ENCODE data around the gene CCDC178. TPM values are rescaled to one million over a fixed set of nuclear protein-coding genes. Genes with fewer than 3 reads are reported as not detected.

CCDC178 gene
- polyA plus RNA-seq, 1 donor from 2014 or later = not detected

- Histone ChIP-seq H3F3A (ENCODE audit: insufficient read depth, low read length, poor library complexity, severe bottlenecking) (no peaks in the 10 kb centered on the region), H3K36me3 (ENCODE audit: insufficient read depth, low read length) (no peaks in the 10 kb centered on the region), H3K79me2 (replicated peaks; ENCODE audit: insufficient read depth, low read length) (no peaks in the 10 kb centered on the region), H3K9me3 (ENCODE audit: low read length) (no peaks in the 10 kb centered on the region), H3K9me2 (ENCODE audit: insufficient read depth, low read length) (no peaks in the 10 kb centered on the region), H3K27me3 (ENCODE audit: insufficient read depth, low read depth, low read length) (no peaks in the 10 kb centered on the region), H3K4me3 (ENCODE audit: low read length) (no peak overlapping the region), H3K27ac (ENCODE audit: low read length) (no peak overlapping the region), H3K4me2 (ENCODE audit: low read length) (no peak overlapping the region), H2AFZ (ENCODE audit: low read depth, low read length) (no peak overlapping the region), H4K20me1 (ENCODE audit: insufficient read depth) (no peaks in the 10 kb centered on the region), H3K9ac (ENCODE audit: low read length) (no peak overlapping the region)
- no peak for TF ChIP-seq MXI1 (conservative IDR thresholded peaks at IDR 0.05; ENCODE audit: poor library complexity, severe bottlenecking)
- TF ChIP-seq REST (IDR thresholded peaks at IDR 0.05; ENCODE audit: borderline replicate concordance) = no peak
- no peak for TF ChIP-seq CTCF (IDR thresholded peaks at IDR 0.05; ENCODE audit: poor library complexity, severe bottlenecking)
- no peak for TF ChIP-seq EZH2 (IDR thresholded peaks at IDR 0.05; ENCODE audit: borderline replicate concordance, insufficient read depth, low read length, poor library complexity, severe bottlenecking)
- no peak for TF ChIP-seq POLR2AphosphoS5 (IDR thresholded peaks at IDR 0.05)
- no peak for TF ChIP-seq EP300 (conservative IDR thresholded peaks at IDR 0.05; ENCODE audit: poor library complexity, severe bottlenecking)
- TF ChIP-seq RAD21 (conservative IDR thresholded peaks at IDR 0.05) = no peak
- TF ChIP-seq TAF1 (IDR thresholded peaks at IDR 0.05; ENCODE audit: low read depth) = no peak
Measured at GRCh38 chr18:32909798-32910561, 530.5 kb downstream of the CCDC178 start.

- Histone ChIP-seq H3K27ac (ENCODE audit: low read length) (no peak overlapping the region), H3K9me2 (ENCODE audit: insufficient read depth, low read length) (no peaks in the 10 kb centered on the region), H2AFZ (ENCODE audit: low read depth, low read length) (no peak overlapping the region), H3K9ac (ENCODE audit: low read length) (no peak overlapping the region), H3K9me3 (ENCODE audit: low read length) (no peaks in the 10 kb centered on the region), H3K4me3 (ENCODE audit: low read length) (no peak overlapping the region), H3K36me3 (ENCODE audit: insufficient read depth, low read length) (no peaks in the 10 kb centered on the region), H3K27me3 (ENCODE audit: insufficient read depth, low read depth, low read length) (no peaks in the 10 kb centered on the region), H4K20me1 (ENCODE audit: insufficient read depth) (no peaks in the 10 kb centered on the region), H3K79me2 (replicated peaks; ENCODE audit: insufficient read depth, low read length) (no peaks in the 10 kb centered on the region), H3K4me2 (ENCODE audit: low read length) (no peak overlapping the region), H3F3A (ENCODE audit: insufficient read depth, low read length, poor library complexity, severe bottlenecking) (no peaks in the 10 kb centered on the region)
- no peak for TF ChIP-seq EP300 (conservative IDR thresholded peaks at IDR 0.05; ENCODE audit: poor library complexity, severe bottlenecking)
- TF ChIP-seq SMC3 (conservative IDR thresholded peaks at IDR 0.05; ENCODE audit: poor library complexity) = no peak
- no peak for TF ChIP-seq MXI1 (conservative IDR thresholded peaks at IDR 0.05; ENCODE audit: poor library complexity, severe bottlenecking)
- TF ChIP-seq TAF1 (IDR thresholded peaks at IDR 0.05; ENCODE audit: low read depth) = no peak
- no peak for TF ChIP-seq POLR2AphosphoS5 (IDR thresholded peaks at IDR 0.05)
Measured at GRCh38 chr18:32908424-32908805, 532.1 kb downstream of the CCDC178 start.
